GM08714 (cell line): ENCODE data around the gene ETV1.
"Not testable (repeated sequence)": the region's sequence is repeated elsewhere in the genome, so short reads cannot be mapped to it uniquely, and the experiment has no call there.

ENCODE experiments used
- H3K4me3 ChIP-seq: fragments of 200-500 bp; sonication (Bioruptor generic); 2 replicates; pipeline ENCODE4 v1.5.1; 2014; ENCODE audit warnings: mild to moderate bottlenecking, low read length, inconsistent platforms
- ZNF274 ChIP-seq: IDR thresholded peaks from 2 replicates; pipeline ENCODE4 v1.6.1; 2012; ENCODE audit warnings: mild to moderate bottlenecking, low read depth, low read length

Gene ETV1

DNA sequence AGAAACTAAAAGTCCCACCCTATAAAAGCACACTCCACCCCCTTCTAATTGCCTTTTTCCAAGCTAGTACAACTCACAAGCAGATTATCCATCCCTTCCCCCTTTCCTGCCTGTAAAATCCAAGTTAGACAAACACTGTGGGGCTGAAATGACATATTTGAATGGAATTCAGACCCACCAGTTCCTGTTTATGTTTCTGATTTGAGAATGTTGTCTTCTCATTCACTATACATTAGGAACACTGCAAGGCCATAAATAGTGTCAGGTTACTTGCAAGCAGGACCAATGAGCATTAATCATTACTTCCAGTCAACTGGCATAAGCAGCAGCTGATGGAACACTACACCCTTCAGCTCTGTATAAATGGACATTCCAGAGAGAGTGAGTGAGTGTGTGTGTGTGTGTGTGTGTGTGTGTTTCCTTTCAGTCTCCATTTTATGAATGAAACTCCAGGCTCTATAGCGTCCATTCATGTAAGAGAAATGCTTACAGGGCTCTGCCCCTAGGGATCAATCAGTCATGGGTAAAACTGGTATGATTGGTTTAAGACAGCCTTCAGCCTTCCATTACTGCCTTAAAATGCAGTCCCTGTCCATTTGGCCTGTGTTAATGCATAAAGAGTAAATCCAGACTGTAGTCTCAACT lies 69.3 kb downstream of the ETV1 start:
- no peak for TF ChIP-seq ZNF274

DNA sequence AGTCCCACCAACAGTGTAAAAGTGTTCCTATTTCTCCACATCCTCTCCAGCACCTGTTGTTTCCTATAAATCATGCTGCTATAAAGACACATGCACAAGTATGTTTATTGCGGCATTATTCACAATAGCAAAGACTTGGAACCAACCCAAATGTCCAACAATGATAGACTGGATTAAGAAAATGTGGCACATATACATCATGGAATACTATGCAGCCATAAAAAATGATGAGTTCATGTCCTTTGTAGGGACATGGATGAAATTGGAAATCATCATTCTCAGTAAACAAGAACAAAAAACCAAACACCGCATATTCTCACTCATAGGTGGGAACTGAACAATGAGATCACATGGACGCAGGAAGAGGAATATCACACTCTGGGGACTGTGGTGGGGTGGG lies 71.1 kb downstream of the ETV1 start:
- H3K4me3 ChIP-seq, result not testable (repeated sequence)

More for the DNA sequence above, 69.3 kb downstream of the ETV1 start:
- H3K4me3 ChIP-seq, result no peak overlapping the region

DNA sequence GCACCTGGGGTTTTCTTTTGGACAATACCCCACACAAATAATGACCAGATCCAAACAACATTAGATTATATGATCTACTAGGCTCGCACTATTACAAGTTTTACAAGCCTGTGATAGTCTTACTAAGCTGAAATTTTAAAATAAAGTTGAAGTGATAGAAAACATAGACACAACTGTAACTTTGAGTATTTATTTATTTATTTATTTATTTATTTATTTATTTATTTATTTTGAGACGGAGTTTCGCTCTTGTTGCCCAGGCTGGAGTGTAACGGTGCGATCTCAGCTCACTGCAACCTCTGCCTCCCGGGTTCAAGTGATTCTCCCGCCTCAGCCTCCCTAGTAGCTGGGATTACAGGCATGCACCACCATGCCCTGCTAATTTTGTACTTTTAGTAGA lies 72.4 kb downstream of the ETV1 start:
- not testable (repeated sequence) for H3K4me3 ChIP-seq

DNA sequence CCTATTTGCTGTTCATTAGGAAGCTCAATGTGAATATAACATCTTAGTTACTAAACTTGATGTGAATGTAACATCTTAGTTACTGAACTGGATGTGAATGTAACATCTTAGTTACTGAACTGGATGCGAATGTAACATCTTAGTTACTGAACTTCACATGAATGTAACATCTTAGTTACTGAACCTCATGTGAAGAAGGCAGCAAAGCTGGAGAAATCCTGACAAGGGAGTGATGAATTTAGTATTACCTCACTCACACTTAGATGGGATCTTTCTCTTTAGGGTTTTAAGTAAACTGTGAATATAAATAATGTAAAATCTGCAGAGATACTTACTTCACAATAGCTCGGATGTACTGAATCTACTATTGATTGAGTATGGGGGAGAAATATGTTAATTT lies 73.6 kb downstream of the ETV1 start:
- no peak overlapping the region for H3K4me3 ChIP-seq
- no peak for TF ChIP-seq ZNF274

DNA sequence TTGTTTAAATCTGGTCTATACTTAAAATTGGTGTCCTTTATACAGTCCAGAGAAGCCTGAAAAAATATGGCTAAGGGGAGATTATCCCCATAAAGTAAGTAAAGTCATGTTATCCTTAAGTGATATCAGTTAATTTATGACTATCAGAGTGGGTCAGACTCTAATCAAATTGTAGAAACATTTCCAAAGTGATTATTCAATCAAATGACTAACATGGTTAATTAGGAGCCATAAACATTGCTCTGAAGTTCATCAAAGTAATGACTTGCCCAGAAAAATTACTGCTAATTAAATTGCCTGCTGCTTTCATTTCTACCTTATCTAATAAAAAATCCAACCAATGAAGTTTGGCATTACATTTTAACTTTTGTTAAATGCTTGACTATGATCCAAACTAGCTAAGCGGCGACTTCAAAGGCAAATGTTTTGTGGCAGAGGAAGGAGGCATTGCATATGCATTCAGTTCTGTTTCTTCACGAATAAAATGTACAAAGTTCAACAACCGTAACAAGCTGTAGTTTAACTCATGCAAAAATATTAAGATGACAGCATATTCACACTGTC lies 76.7 kb downstream of the ETV1 start:
- no peak for TF ChIP-seq ZNF274
- no peak overlapping the region for H3K4me3 ChIP-seq

DNA sequence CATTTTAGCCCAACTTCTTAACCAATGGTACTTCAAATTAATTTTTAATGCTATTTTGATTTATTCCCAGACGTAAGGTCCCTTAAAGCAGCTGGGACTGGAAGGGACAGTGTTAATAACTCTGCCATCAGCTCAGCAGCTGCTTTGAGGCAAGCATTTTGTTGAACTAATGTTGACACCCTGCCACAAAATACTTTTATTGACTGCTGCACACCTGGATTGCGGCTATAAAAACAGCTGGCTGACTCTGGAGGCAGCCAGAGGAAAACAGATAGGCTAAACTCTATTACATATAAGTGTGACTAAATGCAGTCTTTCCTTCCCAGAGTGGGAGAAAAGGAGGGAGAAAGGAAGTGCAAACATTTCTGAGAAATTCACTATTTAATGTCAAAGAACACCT lies 77.6 kb downstream of the ETV1 start:
- no peak for TF ChIP-seq ZNF274
- no peak overlapping the region for H3K4me3 ChIP-seq

DNA sequence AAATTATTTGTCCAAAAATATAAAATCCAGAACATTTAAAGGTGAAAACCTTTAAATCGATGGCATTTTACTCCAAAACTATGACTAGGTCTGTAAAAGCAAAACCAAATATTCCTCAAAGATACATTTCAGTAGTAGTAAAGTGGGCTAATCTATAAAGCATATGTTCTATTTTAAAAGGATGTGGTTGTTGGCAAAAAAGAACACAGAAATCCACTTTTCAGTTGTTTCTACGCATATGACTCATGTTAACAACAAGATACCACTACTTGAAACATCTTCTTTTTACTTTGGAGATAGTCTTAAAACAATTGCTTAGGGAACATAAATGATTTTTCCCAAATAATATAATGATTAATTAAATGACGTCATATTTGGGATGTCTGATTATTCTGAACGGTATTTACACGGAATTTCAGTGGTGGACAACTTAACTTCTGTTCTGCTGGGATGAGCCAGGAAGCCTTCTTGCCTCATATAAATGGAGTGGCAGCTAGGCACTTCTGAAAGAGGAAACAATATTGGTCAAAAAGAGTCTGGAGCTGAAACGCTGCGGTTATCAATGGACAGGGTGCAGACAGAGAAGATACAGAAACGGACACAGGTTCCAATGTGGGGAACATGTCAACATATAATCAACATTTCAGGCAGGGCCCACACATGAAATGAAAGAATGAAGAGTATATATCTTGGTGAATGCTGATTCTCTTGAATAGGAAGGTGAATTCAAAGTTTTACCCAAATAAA lies 78.5 kb downstream of the ETV1 start:
- no peak overlapping the region for H3K4me3 ChIP-seq
- no peak for TF ChIP-seq ZNF274

DNA sequence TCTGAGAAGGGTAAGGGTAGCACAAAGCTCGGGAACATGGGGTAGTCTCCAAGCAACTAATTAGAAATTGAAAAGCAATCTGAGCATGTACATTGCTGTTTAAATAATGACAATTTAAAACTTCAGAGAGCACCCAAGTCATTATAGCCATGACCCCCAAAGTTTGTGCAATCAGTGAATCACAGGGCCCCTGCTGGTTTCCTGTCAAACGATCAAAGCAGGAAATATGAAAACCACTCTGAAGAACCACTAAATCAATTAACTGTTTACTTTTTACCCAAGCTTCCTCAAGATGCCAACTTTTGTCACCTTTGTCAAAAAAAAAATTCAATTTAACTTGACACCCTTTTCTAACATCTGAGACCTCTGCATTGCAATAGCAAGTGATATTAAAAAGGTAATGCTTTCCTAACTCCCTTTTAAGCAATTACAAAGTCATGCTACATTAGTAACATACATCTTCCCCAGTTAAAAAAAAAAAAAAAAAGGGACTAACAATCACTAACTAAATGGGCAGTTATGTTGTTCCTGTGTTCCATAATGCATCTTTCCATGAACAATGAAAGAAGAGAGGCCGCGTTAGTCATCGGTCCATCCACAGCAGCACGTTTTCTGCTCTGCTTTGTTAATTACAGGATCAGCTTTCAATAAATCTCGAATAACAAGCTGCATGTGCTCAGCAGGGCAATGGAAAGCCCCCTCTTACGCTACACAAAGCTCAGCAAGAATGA lies 80.6 kb downstream of the ETV1 start:
- no peak for TF ChIP-seq ZNF274
- H3K4me3 ChIP-seq, result no peak overlapping the region

DNA sequence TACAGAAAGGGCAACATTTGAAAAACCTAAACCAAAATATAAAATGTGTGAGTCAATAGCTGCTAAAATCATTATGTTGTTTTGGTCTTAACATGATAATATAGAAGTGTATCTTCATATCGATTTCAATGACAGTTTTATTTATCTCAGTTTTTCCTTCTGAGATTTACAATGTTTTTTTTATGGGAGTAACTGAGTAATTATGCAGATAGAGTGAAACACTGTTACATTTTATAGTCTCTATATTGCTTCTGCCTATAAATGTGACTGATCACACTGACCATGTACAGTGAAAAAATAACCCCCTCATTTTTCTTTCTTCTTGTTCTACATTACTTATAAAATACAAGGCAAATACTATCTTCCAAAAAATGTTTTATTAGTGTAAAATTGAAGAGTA lies 81.6 kb downstream of the ETV1 start:
- no peak for TF ChIP-seq ZNF274
- H3K4me3 ChIP-seq, result no peak overlapping the region

DNA sequence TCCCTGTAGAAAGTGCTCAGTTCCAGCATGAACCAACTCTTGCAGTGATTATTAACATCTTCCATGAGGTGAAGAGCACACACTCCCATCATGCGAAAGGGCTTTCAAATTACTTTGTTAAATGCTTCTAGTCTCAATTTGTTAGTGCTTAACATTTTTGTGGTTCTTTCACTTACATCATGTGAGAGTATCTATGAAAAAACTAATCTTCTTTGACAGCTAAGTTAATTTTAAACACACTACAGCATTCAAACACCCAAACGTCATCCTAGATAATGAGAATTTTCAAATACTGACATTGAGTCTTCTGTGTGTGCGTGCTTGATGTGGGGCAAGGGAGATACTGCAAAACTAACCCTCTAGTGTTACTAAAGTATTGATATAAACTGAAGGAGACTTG lies 84.8 kb downstream of the ETV1 start:
- H3K4me3 ChIP-seq, result no peak overlapping the region
- no peak for TF ChIP-seq ZNF274

DNA sequence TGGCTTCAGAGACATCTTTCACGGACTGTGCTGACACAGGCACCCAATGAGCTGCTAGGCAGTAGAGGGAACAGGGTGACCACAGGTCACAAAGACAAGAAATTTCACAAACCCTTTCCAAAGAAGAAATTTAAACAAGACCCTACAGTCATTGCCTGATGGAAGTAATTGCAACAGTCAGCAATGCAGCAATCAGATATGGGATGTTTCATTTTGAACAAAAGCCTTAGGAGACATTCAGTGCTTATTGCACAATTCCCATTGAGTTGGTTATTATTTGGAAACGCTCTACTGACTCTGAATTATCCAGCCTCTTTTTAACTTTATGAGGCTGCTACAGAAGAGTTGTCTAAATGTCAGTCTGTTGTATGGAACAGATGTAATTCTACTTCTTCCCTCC lies 85.5 kb downstream of the ETV1 start:
- TF ChIP-seq ZNF274, result no peak
- H3K4me3 ChIP-seq, result no peak overlapping the region

DNA sequence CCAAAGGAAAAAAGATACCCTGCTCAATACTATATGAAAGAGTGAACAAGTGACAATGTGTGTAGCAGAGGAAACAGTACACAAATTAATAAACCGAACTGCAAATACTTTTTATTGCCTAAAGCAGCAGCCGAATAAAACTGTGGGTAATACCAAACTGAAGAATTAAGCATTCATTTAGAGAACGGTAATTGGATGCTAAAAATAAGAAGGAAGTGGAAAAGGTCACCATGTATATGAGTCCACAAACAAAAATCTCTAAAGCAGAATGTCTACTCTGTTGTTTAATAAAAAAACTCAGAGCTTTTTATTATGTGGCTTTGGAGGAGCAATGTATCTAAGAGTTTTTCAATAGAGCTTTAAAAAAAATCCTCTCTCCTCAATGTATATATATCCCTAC lies 87.9 kb downstream of the ETV1 start:
- TF ChIP-seq ZNF274, result no peak
- H3K4me3 ChIP-seq, result no peak overlapping the region

DNA sequence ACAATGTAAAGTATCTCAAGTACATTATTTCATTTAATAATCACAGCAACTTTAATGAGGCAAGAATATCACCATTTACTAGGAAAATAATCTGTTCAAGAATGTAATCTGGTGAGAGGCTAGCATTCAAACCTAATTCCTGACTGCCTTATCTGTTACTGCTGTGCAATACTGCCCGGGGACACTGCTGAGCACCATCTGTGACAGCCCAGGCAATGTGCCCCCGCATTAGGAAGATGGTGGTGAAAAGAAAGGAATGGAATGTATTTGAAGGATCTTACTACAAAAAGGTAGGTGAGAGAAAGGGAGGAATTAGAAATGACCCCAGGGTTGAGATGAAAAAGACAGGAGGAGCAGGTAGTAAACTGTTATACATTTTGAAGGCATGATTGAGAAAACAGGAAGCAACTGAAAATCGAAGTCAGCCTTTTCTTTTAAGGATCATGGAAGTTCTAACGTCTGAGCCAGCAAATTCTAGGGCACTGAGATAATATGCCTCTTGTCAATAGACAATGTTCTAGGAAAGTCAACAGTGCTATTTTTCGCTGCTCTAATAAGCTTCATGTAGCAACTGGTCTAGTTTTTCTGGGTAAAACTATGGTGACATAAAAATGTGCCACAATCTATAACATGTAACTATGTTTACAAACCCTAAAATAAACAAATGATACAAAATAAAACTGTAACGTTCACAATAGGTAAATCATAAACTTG lies 90.4 kb downstream of the ETV1 start:
- H3K4me3 ChIP-seq, result no peak overlapping the region
- no peak for TF ChIP-seq ZNF274

DNA sequence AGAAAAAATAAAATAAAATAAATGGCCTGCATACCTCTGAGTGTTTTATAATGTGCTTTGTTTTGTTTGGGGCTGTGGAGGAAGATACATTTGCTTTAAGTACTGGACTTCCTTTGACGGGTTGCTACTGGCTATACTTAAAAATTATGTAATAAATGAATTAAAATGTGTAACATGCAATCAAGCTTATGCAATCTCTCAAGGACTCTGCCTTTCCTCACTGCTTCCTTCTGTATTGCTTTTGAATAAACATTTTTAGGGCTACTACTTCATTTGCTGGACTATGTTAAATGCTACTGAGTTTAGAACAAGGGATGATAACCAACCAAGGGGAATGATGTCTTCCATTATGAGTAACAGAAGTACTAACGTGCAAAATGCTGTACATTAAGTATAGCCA lies 91.6 kb downstream of the ETV1 start:
- TF ChIP-seq ZNF274, result no peak
- no peak overlapping the region for H3K4me3 ChIP-seq
